GM12864 (cell line): ENCODE results near the gene THRB.

Source experiments
- DNase-seq: peaks from one replicate; pipeline ENCODE4 v3.0.0-alpha.2; 2011; ENCODE audit warnings: low read depth
- H3K4me3 ChIP-seq: 2 replicates; pipeline ENCODE4 v1.5.1; 2011; ENCODE audit warnings: mild to moderate bottlenecking, low read depth, low read length, control low read depth
- TF ChIP-seq, protein P1 (sequence below): IDR thresholded peaks from 2 replicates; pipeline ENCODE4 v1.5.1; 2011; ENCODE audit warnings: low read depth, mild to moderate bottlenecking, moderate library complexity, low read length, control low read depth, inconsistent platforms; ENCODE audit errors: missing control alignments

The THRB gene

DNA sequence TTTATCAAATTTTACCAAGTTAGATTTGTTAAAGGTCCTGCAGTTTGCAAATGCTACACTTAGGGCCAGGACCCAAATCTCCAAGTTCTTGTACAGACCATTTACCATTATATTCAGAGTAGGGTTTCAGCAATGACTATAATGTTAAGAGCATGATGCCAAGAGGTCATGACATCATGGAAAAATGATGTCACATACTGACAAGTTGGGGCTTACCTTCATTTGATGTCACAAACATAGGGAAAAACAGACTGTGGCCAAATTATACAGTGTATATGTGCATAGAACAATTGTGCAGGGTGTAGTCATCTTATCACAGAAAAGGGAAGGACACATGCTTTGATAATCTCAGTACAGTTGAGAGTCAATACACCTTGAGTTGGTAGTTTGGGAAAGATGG, 10.1 kb upstream of the THRB start:
- no peak overlapping the region for H3K4me3 ChIP-seq
- TF ChIP-seq, protein P1, sequence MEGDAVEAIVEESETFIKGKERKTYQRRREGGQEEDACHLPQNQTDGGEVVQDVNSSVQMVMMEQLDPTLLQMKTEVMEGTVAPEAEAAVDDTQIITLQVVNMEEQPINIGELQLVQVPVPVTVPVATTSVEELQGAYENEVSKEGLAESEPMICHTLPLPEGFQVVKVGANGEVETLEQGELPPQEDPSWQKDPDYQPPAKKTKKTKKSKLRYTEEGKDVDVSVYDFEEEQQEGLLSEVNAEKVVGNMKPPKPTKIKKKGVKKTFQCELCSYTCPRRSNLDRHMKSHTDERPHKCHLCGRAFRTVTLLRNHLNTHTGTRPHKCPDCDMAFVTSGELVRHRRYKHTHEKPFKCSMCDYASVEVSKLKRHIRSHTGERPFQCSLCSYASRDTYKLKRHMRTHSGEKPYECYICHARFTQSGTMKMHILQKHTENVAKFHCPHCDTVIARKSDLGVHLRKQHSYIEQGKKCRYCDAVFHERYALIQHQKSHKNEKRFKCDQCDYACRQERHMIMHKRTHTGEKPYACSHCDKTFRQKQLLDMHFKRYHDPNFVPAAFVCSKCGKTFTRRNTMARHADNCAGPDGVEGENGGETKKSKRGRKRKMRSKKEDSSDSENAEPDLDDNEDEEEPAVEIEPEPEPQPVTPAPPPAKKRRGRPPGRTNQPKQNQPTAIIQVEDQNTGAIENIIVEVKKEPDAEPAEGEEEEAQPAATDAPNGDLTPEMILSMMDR = no peak
- DNase-seq = no peak

DNA sequence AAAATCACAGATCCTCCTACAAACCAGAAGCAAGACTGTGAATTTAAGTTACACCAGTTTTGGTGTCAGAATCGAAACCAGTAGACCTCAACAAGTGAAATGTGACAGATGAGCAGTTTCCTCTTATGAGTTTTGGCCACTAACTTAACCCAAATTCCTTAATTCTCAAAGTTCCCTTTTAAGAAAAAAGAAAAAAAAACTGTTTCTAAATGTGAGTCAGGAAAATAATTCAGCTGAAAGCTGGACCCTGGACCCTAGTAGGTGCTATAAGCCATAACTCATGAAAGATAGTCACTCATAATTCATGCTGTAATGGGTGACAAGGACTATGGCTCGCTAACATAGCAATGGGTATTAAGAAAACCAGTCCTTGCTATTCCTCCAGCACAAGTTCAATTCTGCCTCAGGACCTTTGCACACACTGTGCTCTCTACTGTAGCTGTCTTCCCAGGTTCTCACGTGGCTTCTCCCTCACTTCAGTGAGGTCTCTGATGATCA, 9.0 kb upstream of the THRB start:
- TF ChIP-seq, protein P1 = no peak
- no peak overlapping the region for H3K4me3 ChIP-seq
- peak; percentile 25 for DNase-seq

DNA sequence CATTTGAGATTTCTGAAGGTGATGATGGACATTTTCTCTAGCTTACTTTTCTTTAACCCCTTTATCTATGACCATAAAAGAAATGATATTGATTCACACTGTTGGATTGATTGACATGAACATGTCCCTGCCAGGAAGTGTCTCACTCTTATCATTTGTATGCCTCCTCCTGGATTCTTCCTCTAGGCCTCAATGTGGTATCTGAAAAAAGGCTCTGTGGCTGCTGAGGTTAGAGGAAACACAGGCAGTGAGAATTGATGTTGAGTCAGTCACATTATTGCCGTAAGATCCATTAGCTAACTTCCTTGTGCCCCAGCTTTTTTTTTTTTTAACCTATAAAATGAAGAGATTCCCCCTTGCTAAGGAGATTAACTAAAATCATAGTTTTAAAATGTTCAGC, 8.0 kb upstream of the THRB start:
- no peak overlapping the region for H3K4me3 ChIP-seq
- DNase-seq = no peak
- TF ChIP-seq, protein P1 = no peak

DNA sequence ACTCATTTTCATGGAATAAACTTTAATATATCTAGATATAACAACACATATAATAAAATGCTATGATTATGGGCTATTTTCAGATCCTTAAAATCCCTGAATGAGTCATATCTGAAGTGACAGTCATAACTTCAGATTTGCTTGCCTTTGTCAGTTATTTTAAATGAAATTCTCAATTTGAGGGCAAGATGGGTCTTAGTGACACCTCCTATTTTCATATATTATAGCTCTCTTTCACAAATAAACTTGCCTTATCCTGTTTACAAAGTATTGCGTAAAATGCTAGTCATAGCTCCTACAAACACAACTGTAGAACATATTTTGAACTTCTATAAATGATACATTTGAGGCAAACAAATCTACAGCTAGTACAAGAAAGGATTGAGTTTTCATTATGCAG, 6.2 kb upstream of the THRB start:
- DNase-seq = no peak
- no peak overlapping the region for H3K4me3 ChIP-seq

DNA sequence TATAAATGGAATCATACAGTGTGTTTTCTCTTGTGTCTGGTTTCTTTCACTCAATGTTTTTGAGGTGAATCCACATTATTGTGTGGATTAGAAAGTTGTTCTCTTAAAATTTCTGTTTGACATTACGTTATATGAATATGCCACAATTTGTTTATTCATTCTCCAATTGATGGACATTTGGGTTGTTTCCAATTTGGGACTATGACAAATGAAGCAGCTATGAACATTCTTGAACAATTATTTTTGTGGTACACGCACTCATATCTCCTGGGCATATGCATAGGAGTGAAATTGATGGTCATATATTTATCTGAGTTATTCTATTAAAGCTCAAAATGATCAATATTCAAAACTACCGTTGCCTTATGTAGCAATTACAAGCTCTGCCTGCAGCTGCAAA, 5.3 kb upstream of the THRB start:
- H3K4me3 ChIP-seq = no peak overlapping the region
- TF ChIP-seq, protein P1 = no peak
- no peak for DNase-seq

More for the DNA sequence above, 6.2 kb upstream of the THRB start:
- TF ChIP-seq, protein P1 = no peak

DNA sequence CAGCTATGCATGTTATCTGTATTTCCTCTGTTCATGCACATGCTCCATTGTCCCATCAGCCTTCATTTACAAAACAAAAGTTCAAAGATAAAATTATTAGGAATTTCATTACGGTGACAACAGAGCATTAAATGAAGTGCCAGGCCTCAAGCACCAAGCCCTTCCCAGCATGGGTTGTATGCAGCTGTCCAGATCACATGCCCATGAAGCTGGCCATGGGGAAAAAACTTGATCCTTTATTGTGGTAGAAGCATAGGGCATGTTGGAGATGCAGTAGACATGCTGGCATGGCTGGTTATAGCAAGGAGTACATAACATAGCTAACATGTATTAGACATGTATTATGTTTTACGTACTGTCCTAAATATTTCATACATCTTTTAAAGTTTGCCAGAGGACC, 4.1 kb upstream of the THRB start:
- DNase-seq = no peak
- TF ChIP-seq, protein P1 = no peak
- no peak overlapping the region for H3K4me3 ChIP-seq

DNA sequence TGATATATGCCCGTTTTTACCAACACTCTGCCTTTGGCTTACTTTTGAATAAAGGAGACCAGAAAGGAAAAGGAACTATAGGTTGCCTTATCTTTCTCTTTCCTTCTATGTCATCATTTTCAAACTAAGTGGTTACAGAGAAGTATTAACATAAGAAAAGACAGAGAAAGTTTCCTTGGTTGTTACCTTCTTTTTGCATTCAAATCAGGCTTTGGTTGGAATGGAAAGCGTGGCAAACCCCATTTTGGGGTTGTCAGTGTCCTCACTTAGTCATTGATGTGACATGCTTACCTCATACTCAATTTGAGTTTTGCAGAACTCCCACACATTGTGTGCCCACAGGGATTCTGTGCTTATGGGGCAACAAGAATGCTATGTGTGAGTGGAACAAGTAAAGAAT, 3.7 kb upstream of the THRB start:
- no peak for DNase-seq
- H3K4me3 ChIP-seq = no peak overlapping the region
- TF ChIP-seq, protein P1 = no peak
